A673 (cell line): Measurements from ENCODE around the gene RAB8B.

Experiments used
- EZH2 ChIP-seq: fragments of 200-600 bp; sonication (generic); IDR thresholded peaks from 2 replicates; pipeline ENCODE4 v1.6.1; 2017; ENCODE audit warnings: borderline replicate concordance, low read depth, mild to moderate bottlenecking, mixed read lengths, antibody characterized with exemption, low read length; ENCODE audit not compliant: poor library complexity, severe bottlenecking
- TF ChIP-seq, protein P1 (sequence below): fragments of 300-800, 200-600 bp; sonication (generic); conservative IDR thresholded peaks from 2 replicates; pipeline ENCODE4 v1.5.1; 2017; ENCODE audit warnings: low read depth, mild to moderate bottlenecking, antibody characterized with exemption, low read length, moderate library complexity, mixed read lengths

DNA sequence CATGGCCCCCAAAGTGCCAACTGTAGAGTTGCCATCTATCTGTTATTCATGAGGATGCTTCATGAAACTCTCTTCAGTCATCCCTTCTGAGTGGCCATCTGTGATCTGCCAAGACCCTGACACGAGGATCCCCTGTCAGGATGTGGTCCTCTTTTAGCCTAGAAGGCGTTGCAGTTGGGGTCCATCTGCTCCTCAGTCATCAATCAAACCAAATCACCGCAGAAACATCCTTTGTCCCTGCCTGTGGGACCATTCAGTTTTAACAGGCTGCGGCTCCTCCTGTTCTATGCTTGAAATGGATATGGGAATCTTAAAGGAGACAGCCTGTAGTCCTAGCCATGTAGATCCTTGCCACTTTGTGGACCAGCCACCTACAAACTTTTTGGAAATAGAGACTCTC is 26.2 kb upstream of the RAB8B start:
- TF ChIP-seq, protein P1, sequence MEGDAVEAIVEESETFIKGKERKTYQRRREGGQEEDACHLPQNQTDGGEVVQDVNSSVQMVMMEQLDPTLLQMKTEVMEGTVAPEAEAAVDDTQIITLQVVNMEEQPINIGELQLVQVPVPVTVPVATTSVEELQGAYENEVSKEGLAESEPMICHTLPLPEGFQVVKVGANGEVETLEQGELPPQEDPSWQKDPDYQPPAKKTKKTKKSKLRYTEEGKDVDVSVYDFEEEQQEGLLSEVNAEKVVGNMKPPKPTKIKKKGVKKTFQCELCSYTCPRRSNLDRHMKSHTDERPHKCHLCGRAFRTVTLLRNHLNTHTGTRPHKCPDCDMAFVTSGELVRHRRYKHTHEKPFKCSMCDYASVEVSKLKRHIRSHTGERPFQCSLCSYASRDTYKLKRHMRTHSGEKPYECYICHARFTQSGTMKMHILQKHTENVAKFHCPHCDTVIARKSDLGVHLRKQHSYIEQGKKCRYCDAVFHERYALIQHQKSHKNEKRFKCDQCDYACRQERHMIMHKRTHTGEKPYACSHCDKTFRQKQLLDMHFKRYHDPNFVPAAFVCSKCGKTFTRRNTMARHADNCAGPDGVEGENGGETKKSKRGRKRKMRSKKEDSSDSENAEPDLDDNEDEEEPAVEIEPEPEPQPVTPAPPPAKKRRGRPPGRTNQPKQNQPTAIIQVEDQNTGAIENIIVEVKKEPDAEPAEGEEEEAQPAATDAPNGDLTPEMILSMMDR = no peak
- no peak for TF ChIP-seq EZH2
